H1 (cell line): ENCODE measurements around the gene ITGB1BP1. TPM values are rescaled to one million over a fixed set of nuclear protein-coding genes. Genes with fewer than 3 reads are reported as not detected.

Experiments used
- EP300 ChIP-seq, 2 experiments: IDR thresholded peaks; 1 replicate in 1 of 2; 2 replicates in 1 of 2; pipeline ENCODE4 v1.6.1; 2011 to 2012; ENCODE audit warnings: low read depth in 2 of 2, low read length in 2 of 2, mild to moderate bottlenecking in 2 of 2, borderline replicate concordance in 1 of 2, inconsistent platforms in 1 of 2, moderate library complexity in 1 of 2
- GTF2F1 ChIP-seq: IDR thresholded peaks from 2 replicates; pipeline ENCODE4 v1.6.1; 2012; ENCODE audit warnings: low read depth, low read length, improper control_type of control experiment, borderline replicate concordance
- POU5F1 ChIP-seq: IDR thresholded peaks from 2 replicates; pipeline ENCODE4 v1.6.1; 2011; ENCODE audit warnings: low read depth, mild to moderate bottlenecking, low read length, moderate library complexity
- RBBP5 ChIP-seq: IDR thresholded peaks from 2 replicates; pipeline ENCODE4 v1.7.1; 2012; ENCODE audit warnings: low read depth, mild to moderate bottlenecking, inconsistent platforms, low read length, moderate library complexity, borderline replicate concordance
- SP1 ChIP-seq: IDR thresholded peaks from 2 replicates; pipeline ENCODE4 v1.6.1; 2011; ENCODE audit warnings: low read depth, low read length
- TAF7 ChIP-seq: optimal IDR thresholded peaks from 2 replicates; pipeline ENCODE3; 2011; ENCODE audit warnings: low read depth, mild to moderate bottlenecking, inconsistent platforms, low read length, moderate library complexity, borderline replicate concordance
- YY1 ChIP-seq: IDR thresholded peaks from 2 replicates; pipeline ENCODE4 v1.6.1; 2011; ENCODE audit warnings: low read depth, mild to moderate bottlenecking, low read length
- polyA plus RNA-seq, 7 experiments: library from polyadenylated mRNA; depleted of rRNA in 3 of 7; stranded (reverse) in 5 of 7; unstranded in 2 of 7; fragments of >200 nt in 5 of 7; fragments of 200-250 nt in 2 of 7; gene quantifications; 1 replicate in 5 of 7; 2 replicates in 1 of 7; 4 replicates in 1 of 7; pipeline versions ENCODE4 v1.2.1 to v1.2.3, GENCODE V29; 2011 to 2013; ENCODE audit warnings: missing spikeins in 2 of 7, mixed read lengths in 2 of 7
- total RNA-seq: library from RNA; stranded (reverse); fragmentation: NEBNext Ultra II Directional; extraction: Animal tissue kit (Norgen Biotek cat#: 25700); gene quantifications from 2 replicates; pipeline ENCODE4 v1.2.1, GENCODE V29; 2021

ITGB1BP1 gene
- total and polyA plus RNA-seq, 2 of the 8 experiments (the other 6 are each of a cell fraction or from before 2014, with no cell fraction given): 16.1 to 45.4 TPM

DNA sequence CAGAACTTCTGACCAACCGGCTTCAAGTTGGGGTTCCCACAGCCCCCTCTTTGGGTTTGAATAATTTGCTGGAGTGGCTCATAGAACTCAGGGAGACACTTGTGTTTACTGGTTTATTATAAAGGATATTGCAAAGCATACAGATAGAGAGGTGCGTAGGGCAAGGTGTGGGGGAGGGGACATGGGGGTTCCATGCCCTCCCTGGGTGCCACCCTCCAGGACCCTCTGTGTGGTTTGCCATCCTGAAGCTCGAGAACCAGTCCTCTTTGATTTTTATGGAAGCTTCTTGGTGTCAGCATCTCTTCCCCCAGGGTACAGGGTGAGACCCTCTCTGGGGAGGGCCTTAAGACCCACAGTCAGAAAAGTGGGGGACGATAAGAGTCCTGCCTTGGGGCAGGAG, 38.8 kb downstream of the ITGB1BP1 start (continued):
- TF ChIP-seq RBBP5 (no peak), YY1 (no peak), SP1 (no peak), TAF7 (no peak), POU5F1 (no peak), EP300 (IDR thresholded peaks at IDR 0.05; ENCODE audit: borderline replicate concordance in 1 of 2, low read depth in 2 of 2, low read length in 2 of 2) (no peak), GTF2F1 (no peak)
